ENCODE measurements around the gene HDAC4. TPM values are rescaled to one million over a fixed set of nuclear protein-coding genes. Genes with fewer than 3 reads are reported as not detected.

The HDAC4 gene
- total RNA-seq, 1 donor from 2014 or later = 11.8 TPM

DNA sequence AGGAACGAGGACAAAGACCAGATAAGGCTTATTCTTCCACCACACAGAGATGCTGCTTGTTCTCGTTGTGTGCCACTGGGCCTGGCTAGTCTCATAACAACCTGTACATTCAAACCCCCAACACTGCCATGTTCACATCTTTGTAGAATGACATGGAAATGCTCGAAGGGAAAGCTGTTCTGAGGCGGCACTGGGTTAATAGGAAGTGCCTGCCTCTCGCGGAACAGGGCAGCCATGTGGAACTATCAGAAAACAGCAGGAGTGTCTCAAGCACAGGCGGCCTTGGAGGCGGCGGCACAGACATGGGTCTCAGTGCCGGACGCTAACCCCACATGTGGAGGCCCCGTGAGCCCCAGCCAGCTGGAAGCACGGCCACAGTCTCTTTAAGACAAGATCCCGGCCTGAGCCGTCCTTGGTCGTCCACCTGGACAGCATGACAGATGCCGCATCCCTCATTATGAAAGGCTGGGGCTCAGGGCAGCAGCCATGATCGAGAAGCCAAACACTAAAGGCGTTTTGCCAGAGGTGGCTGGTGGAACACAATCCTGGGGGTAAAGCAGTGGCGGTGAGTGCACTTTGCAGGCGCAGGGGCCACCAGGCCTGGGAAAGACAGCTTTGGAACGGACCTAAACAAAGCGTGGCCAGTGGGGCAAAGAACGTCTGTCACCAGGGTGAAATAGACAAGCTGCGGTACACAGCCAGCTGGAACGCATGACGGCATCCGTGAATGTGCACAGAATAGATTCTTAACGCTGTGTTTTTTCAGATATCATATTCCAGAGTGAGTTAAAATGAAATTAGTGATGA lies 161.0 kb downstream of the HDAC4 start:
- no peak overlapping the region for H3K4me3 ChIP-seq (ENCODE audit: insufficient read depth, low read depth, low read length)
- FAIRE-seq (no peak), DNase-seq (ENCODE audit: low read depth) (no peak)
- no peaks in the 10 kb centered on the region for H3K27me3 ChIP-seq (ENCODE audit: insufficient read depth, low read length)
- H3K4me2 ChIP-seq (ENCODE audit: low read length) = peak overlapping the region; percentile 42
- H3K27ac ChIP-seq (ENCODE audit: low read depth, low read length) = no peak overlapping the region
- no peaks in the 10 kb centered on the region for H3K79me2 ChIP-seq (ENCODE audit: insufficient read depth, low read length)
- H3K4me3 Mint-ChIP-seq (ENCODE audit: unreplicated experiment) = no peak overlapping the region
- H3K27me3 Mint-ChIP-seq (ENCODE audit: low read depth, unreplicated experiment) = no peaks in the 10 kb centered on the region
- peaks cover 5% of the 10 kb centered on the region for H3K9me3 Mint-ChIP-seq (ENCODE audit: unreplicated experiment)
- H3K36me3 ChIP-seq (ENCODE audit: insufficient read depth, low read length) = no peaks in the 10 kb centered on the region
- no peak overlapping the region for H3K9ac ChIP-seq (ENCODE audit: low read length)
- TF ChIP-seq CTCF (IDR thresholded peaks at IDR 0.05; ENCODE audit: insufficient read depth, low read depth, low read length) (no peak), EZH2 (IDR thresholded peaks at IDR 0.05; ENCODE audit: insufficient read depth, low read length) (no peak)
- peaks cover 1% of the 10 kb centered on the region for H3K4me1 Mint-ChIP-seq (ENCODE audit: low read depth, unreplicated experiment)
- no peaks in the 10 kb centered on the region for H3K9me3 ChIP-seq (ENCODE audit: insufficient read depth, low read depth, low read length)
- H3K27ac Mint-ChIP-seq (ENCODE audit: unreplicated experiment) = no peak overlapping the region
- no peaks in the 10 kb centered on the region for H3K36me3 Mint-ChIP-seq (ENCODE audit: low read depth, unreplicated experiment)
- H2AFZ ChIP-seq (ENCODE audit: low read depth, low read length) = no peak overlapping the region
- H3K4me1 ChIP-seq (ENCODE audit: insufficient read depth, low read length) = no peaks in the 10 kb centered on the region
- peaks cover 24% of the 10 kb centered on the region for H4K20me1 ChIP-seq (ENCODE audit: insufficient read depth, low read length)

DNA sequence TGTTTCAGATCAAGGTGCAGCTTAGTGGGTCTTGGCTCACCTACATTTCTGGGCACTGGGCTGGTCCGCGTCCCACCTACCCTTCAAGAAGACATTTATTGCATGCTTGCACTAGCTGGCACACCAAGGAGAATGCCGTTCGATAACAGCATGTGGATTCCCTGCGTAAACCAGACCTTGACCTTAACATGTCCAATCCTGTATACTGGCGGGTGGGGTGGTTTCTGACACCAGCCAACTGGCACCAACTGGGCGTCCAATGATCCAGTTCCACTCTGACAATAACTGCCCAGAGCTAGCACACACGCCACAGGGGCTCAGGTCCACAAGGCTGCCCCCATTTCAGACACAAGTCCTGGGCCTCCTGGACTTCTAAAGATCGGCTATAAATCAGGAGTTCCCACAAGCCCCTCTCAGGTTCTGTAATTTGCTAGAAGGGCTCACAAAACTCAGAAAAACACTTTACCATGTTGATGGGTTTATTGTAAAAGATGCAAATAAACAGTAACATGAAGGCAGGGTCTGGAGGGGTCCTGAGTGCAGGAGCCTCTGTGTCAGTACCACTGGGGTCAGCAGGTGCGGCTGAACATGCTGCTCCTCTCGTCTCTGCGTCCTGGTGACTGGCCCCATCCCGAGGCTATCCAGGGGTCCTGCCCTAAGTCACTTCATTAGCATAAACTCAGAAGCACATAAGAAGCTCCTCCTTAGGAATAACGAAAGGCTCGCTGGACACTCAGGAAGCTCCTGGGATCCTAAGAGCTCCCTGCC lies 161.8 kb downstream of the HDAC4 start:
- Mint-ChIP-seq H3K27ac (ENCODE audit: unreplicated experiment) (no peak overlapping the region), H3K4me3 (ENCODE audit: unreplicated experiment) (no peak overlapping the region), H3K4me1 (ENCODE audit: low read depth, unreplicated experiment) (peaks cover 1% of the 10 kb centered on the region), H3K36me3 (ENCODE audit: low read depth, unreplicated experiment) (no peaks in the 10 kb centered on the region), H3K27me3 (ENCODE audit: low read depth, unreplicated experiment) (no peaks in the 10 kb centered on the region), H3K9me3 (ENCODE audit: unreplicated experiment) (peaks cover 5% of the 10 kb centered on the region)
- no peak overlapping the region for H2AFZ ChIP-seq (ENCODE audit: low read depth, low read length)
- H3K9me3 ChIP-seq (ENCODE audit: insufficient read depth, low read depth, low read length) = no peaks in the 10 kb centered on the region
- no peaks in the 10 kb centered on the region for H3K27me3 ChIP-seq (ENCODE audit: insufficient read depth, low read length)
- DNase-seq (ENCODE audit: low read depth) = no peak
- no peak for FAIRE-seq
- no peak overlapping the region for H3K9ac ChIP-seq (ENCODE audit: low read length)
- H3K4me1 ChIP-seq (ENCODE audit: insufficient read depth, low read length) = no peaks in the 10 kb centered on the region
- H3K4me2 ChIP-seq (ENCODE audit: low read length) = no peak overlapping the region
- H3K4me3 ChIP-seq (ENCODE audit: insufficient read depth, low read depth, low read length) = no peak overlapping the region
- no peaks in the 10 kb centered on the region for H3K36me3 ChIP-seq (ENCODE audit: insufficient read depth, low read length)
- H4K20me1 ChIP-seq (ENCODE audit: insufficient read depth, low read length) = peaks cover 24% of the 10 kb centered on the region
- H3K27ac ChIP-seq (ENCODE audit: low read depth, low read length) = no peak overlapping the region
- no peaks in the 10 kb centered on the region for H3K79me2 ChIP-seq (ENCODE audit: insufficient read depth, low read length)
- TF ChIP-seq EZH2 (IDR thresholded peaks at IDR 0.05; ENCODE audit: insufficient read depth, low read length) = no peak
- TF ChIP-seq CTCF (IDR thresholded peaks at IDR 0.05; ENCODE audit: insufficient read depth, low read depth, low read length) = no peak
